ENCODE results near the gene RNU1-1. TPM values are rescaled to one million over a fixed set of nuclear protein-coding genes. Genes with fewer than 3 reads are reported as not detected.
"Not testable (repeated sequence)": the region's sequence is repeated elsewhere in the genome, so short reads cannot be mapped to it uniquely, and the experiment has no call there.

RNU1-1 gene
- total and polyA plus RNA-seq, 2 of the 8 experiments (the other 6 are each of a cell fraction or from before 2014, with no cell fraction given), result 145 to 1,303 TPM

- not testable (repeated sequence) for FAIRE-seq
- CTCF ChIA-PET (ENCODE audit: partially characterized antibody), result interaction anchor here (0.6 to 1.5 kb wide), 7 partner anchors 9 to 405 kb away, joined by 3 to 6 read pairs (median 3); no protein-coding TSS in a partner anchor
Observed at GRCh38 chr1:16483639-16484500, 30.2 kb downstream of the RNU1-1 start.

More at GRCh38 chr1:16483639-16484500, 30.2 kb downstream of the RNU1-1 start:
- not testable (repeated sequence) for H3K56ac ChIP-seq (replicated peaks; ENCODE audit: insufficient read length, low read depth, low read length); H4K20me1 ChIP-seq (replicated peaks in 1 of 2; ENCODE audit: control insufficient read depth in 1 of 2, insufficient read depth in 2 of 2, low read length in 2 of 2); H3K4me1 ChIP-seq (replicated peaks in 1 of 4; ENCODE audit: control insufficient read depth in 3 of 4, insufficient read depth in 4 of 4, low read length in 3 of 4); H3K14ac ChIP-seq (ENCODE audit: insufficient read length); H4K91ac ChIP-seq (replicated peaks; ENCODE audit: insufficient read length, low read length); H3K79me1 ChIP-seq (ENCODE audit: low read depth, low read length); H3K4ac ChIP-seq (replicated peaks; ENCODE audit: insufficient read length, low read depth, low read length); H2BK20ac ChIP-seq (ENCODE audit: low read length); H3K9me3 ChIP-seq (ENCODE audit: insufficient read depth in 2 of 2, low read depth in 1 of 2, low read length in 1 of 2); H4K5ac ChIP-seq (ENCODE audit: insufficient read length, low read depth, low read length); H2AFZ ChIP-seq (ENCODE audit: low read length); H2BK15ac ChIP-seq (ENCODE audit: low read length); H3K79me2 ChIP-seq (ENCODE audit: control insufficient read depth in 1 of 2, insufficient read depth in 2 of 2, low read length in 2 of 2); H3K27ac ChIP-seq (ENCODE audit: low read depth, low read length); H2BK5ac ChIP-seq (ENCODE audit: low read depth, low read length); H4K8ac ChIP-seq (ENCODE audit: extremely low read depth, insufficient read depth, low read length); H2BK12ac ChIP-seq (ENCODE audit: low read depth, low read length); H3K4me2 ChIP-seq (ENCODE audit: insufficient read depth in 1 of 2, low read depth in 2 of 2, low read length in 2 of 2); H3K23ac ChIP-seq (ENCODE audit: insufficient read length); H3K18ac ChIP-seq (ENCODE audit: extremely low read depth, low read length); H2AK5ac ChIP-seq (ENCODE audit: low read depth, low read length); DNase-seq (ENCODE audit: low read depth in 1 of 2, low spot score in 2 of 2); H3K27me3 ChIP-seq (replicated peaks in 1 of 4; ENCODE audit: control insufficient read depth in 3 of 4, extremely low read depth in 1 of 4, insufficient read depth in 3 of 4, low read length in 3 of 4); H3K9ac ChIP-seq (replicated peaks in 1 of 4; ENCODE audit: extremely low read depth in 1 of 4, low read depth in 3 of 4, low read length in 3 of 4); H2BK120ac ChIP-seq (replicated peaks; ENCODE audit: low read depth, low read length); H3K23me2 ChIP-seq (ENCODE audit: low read depth, low read length); H3K4me3 ChIP-seq (ENCODE audit: extremely low read depth in 1 of 4, insufficient read depth in 2 of 4, low read depth in 3 of 4, low read length in 4 of 4)
- H3K36me3 ChIP-seq (ENCODE audit: control insufficient read depth in 2 of 4, insufficient read depth in 4 of 4, low read length in 3 of 4), result peaks cover 0 to 15% (median 4%) of the 10 kb centered on the region in 4 experiments; a peak in 5 of 8 replicates
- 96% methylated on average over 15 of the region's 45 CpGs; no CpG with 5 or more reads in 1 of the 2 experiments for WGBS, 2 experiments (ENCODE audit: extremely low coverage in 1 of 2, insufficient coverage in 1 of 2, insufficient read length in 1 of 2, insufficient replicate concordance in 2 of 2, low coverage in 1 of 2, low lambda C conversion rate in 2 of 2, missing lambda C conversion rate in 1 of 2)
- POLR2A ChIA-PET (ENCODE audit: partially characterized antibody), result interaction anchor here (1.2 to 1.8 kb wide), 2 partner anchors 10 to 18 kb away, joined by 3 to 4 read pairs; no protein-coding TSS in a partner anchor

Measured in H1 (cell line).